ENCODE measurements around the gene LMBR1L.
A peak's percentile ranks its signal among the peaks of the same experiment; 100 is the strongest.

LMBR1L gene

GRCh38 chr12:49131894-49132461 lies 21.3 kb upstream of the LMBR1L start:
- peaks cover 23% of the 10 kb centered on the region for H4K20me1 ChIP-seq (ENCODE audit: insufficient read depth, low read length)
- peaks cover 22% of the 10 kb centered on the region for H3K4me1 ChIP-seq (ENCODE audit: low read length)
- H2AFZ ChIP-seq (ENCODE audit: low read depth, low read length) = peak overlapping the region; percentile 45; the same call in 1 of the 2 replicates
- no peaks in the 10 kb centered on the region for H3K27me3 ChIP-seq (ENCODE audit: low read depth, low read length)
- peaks cover 53% of the 10 kb centered on the region for H3K79me2 ChIP-seq (ENCODE audit: low read length)
- peaks cover 32% of the 10 kb centered on the region for H3K36me3 ChIP-seq (replicated peaks; ENCODE audit: low read depth, low read length)
- H3K4me3 ChIP-seq (ENCODE audit: low read length) = peak overlapping the region; percentile 82
- H3K9ac ChIP-seq (ENCODE audit: low read length) = peak overlapping the region; percentile 83
- H3K4me2 ChIP-seq (ENCODE audit: low read length) = peak overlapping the region; percentile 91
- peak overlapping the region; percentile 85 for H3K27ac ChIP-seq (ENCODE audit: low read length)
- H3K9me3 ChIP-seq (ENCODE audit: insufficient read depth, low read length) = no peaks in the 10 kb centered on the region
- TF ChIP-seq EZH2phosphoT487 (IDR thresholded peaks at IDR 0.05; ENCODE audit: low read depth) (no peak), CTCF (IDR thresholded peaks at IDR 0.05; ENCODE audit: low read depth, low read length) (no peak)

- Histone ChIP-seq H3K27ac (ENCODE audit: low read length) (peak within 1 kb of the TSS; percentile 98), H3K79me2 (ENCODE audit: low read length) (peaks cover 53% of the 10 kb centered on the region)
These were observed 20.6 kb upstream of the LMBR1L start, which contains the start of gene TUBA1B for GRCh38 chr12:49131051-49131893. TUBA1B (minus strand) TSS chr12:49131395; CDS start chr12:49131300, 95 bp downstream.

GRCh38 chr12:49130151-49131050 lies 19.8 kb upstream of the LMBR1L start:
- H4K20me1 ChIP-seq (ENCODE audit: insufficient read depth, low read length) = peaks cover 24% of the 10 kb centered on the region
- peak overlapping the region; percentile 98 for H3K27ac ChIP-seq (ENCODE audit: low read length)
- H3K9ac ChIP-seq (ENCODE audit: low read length) = peak overlapping the region; percentile 100
- peak overlapping the region; percentile 96 for H3K4me2 ChIP-seq (ENCODE audit: low read length)
- peak overlapping the region; percentile 86 for H3K4me3 ChIP-seq (ENCODE audit: low read length)
- no peak overlapping the region for H2AFZ ChIP-seq (ENCODE audit: low read depth, low read length)
- peaks cover 35% of the 10 kb centered on the region for H3K36me3 ChIP-seq (replicated peaks; ENCODE audit: low read depth, low read length)
- H3K79me2 ChIP-seq (ENCODE audit: low read length) = peaks cover 53% of the 10 kb centered on the region
- H3K9me3 ChIP-seq (ENCODE audit: insufficient read depth, low read length) = no peaks in the 10 kb centered on the region
- TF ChIP-seq CTCF (IDR thresholded peaks at IDR 0.05; ENCODE audit: low read depth, low read length) (peak; percentile 86), EZH2phosphoT487 (IDR thresholded peaks at IDR 0.05; ENCODE audit: low read depth) (no peak)
- peaks cover 22% of the 10 kb centered on the region for H3K4me1 ChIP-seq (ENCODE audit: low read length)
- H3K27me3 ChIP-seq (ENCODE audit: low read depth, low read length) = no peaks in the 10 kb centered on the region

More at GRCh38 chr12:49131051-49131893, 20.6 kb upstream of the LMBR1L start, which contains the start of gene TUBA1B:
- peaks cover 35% of the 10 kb centered on the region for H3K36me3 ChIP-seq (replicated peaks; ENCODE audit: low read depth, low read length)
- peak within 1 kb of the TSS; percentile 96 for H3K4me2 ChIP-seq (ENCODE audit: low read length)
- TF ChIP-seq EZH2phosphoT487 (IDR thresholded peaks at IDR 0.05; ENCODE audit: low read depth) (no peak), CTCF (IDR thresholded peaks at IDR 0.05; ENCODE audit: low read depth, low read length) (no peak)
- H3K9ac ChIP-seq (ENCODE audit: low read length) = peak within 1 kb of the TSS; percentile 100
- peaks cover 22% of the 10 kb centered on the region for H3K4me1 ChIP-seq (ENCODE audit: low read length)
- H4K20me1 ChIP-seq (ENCODE audit: insufficient read depth, low read length) = peaks cover 24% of the 10 kb centered on the region
- H3K4me3 ChIP-seq (ENCODE audit: low read length) = peak within 1 kb of the TSS; percentile 86
- peak within 1 kb of the TSS; percentile 45; the same call in 1 of the 2 replicates for H2AFZ ChIP-seq (ENCODE audit: low read depth, low read length)
- no peaks in the 10 kb centered on the region for H3K9me3 ChIP-seq (ENCODE audit: insufficient read depth, low read length)
- H3K27me3 ChIP-seq (ENCODE audit: low read depth, low read length) = no peaks in the 10 kb centered on the region
